Keratinocyte (primary cell): Measurements from ENCODE around the gene CHL1. TPM values are rescaled to one million over a fixed set of nuclear protein-coding genes. Genes with fewer than 3 reads are reported as not detected.

Experiments used
- DNase-seq: peaks from one replicate; pipeline ENCODE4 v3.0.0-alpha.2; 2011; ENCODE audit warnings: low read depth, missing footprints, low spot score
- FAIRE-seq: peaks from 2 replicates; lab custom pipeline; 2011; peaks lifted over from hg19 to GRCh38; lab: Jason Lieb, UNC
- H2AFZ ChIP-seq: 2 replicates; pipeline ENCODE4 v1.6.0; 2012; ENCODE audit warnings: low read length, control low read depth, inconsistent platforms; ENCODE audit not compliant: control insufficient read depth
- H3K27ac ChIP-seq: 2 replicates; pipeline ENCODE4 v1.5.1; 2011; ENCODE audit warnings: low read length; ENCODE audit not compliant: control insufficient read depth, insufficient read depth
- H3K27me3 ChIP-seq: 3 replicates; pipeline ENCODE4 v1.6.0; 2011; ENCODE audit warnings: low read length; ENCODE audit not compliant: control insufficient read depth, insufficient read depth; ENCODE audit errors: extremely low read depth
- H3K36me3 ChIP-seq, 2 experiments: 2 replicates in 1 of 2; 3 replicates in 1 of 2; pipeline ENCODE4 v1.5.1; 2011; ENCODE audit warnings: low read length in 2 of 2, mild to moderate bottlenecking in 1 of 2; ENCODE audit not compliant: control insufficient read depth in 2 of 2, insufficient read depth in 2 of 2; ENCODE audit errors: extremely low read depth in 1 of 2
- H3K4me1 ChIP-seq: 3 replicates; pipeline ENCODE4 v1.5.1; 2011; ENCODE audit warnings: low read length; ENCODE audit not compliant: control insufficient read depth, insufficient read depth; ENCODE audit errors: extremely low read depth
- H3K4me2 ChIP-seq: 3 replicates; pipeline ENCODE4 v1.6.0; 2011; ENCODE audit warnings: low read depth, low read length; ENCODE audit not compliant: control insufficient read depth, insufficient read depth; ENCODE audit errors: extremely low read depth
- H3K4me3 ChIP-seq, 3 experiments: fragments of 200-600 bp in 1 of 3; sonication (generic) in 1 of 3; 2 replicates in 2 of 3; 3 replicates in 1 of 3; pipeline ENCODE4 v1.5.1; 2011 to 2016; ENCODE audit warnings: low read length in 3 of 3, mild to moderate bottlenecking in 3 of 3, control low read depth in 2 of 3, inconsistent platforms in 1 of 3, low read depth in 1 of 3, mixed read lengths in 1 of 3, mixed run types in 1 of 3, moderate library complexity in 1 of 3; ENCODE audit not compliant: control insufficient read depth in 2 of 3, insufficient read depth in 2 of 3; ENCODE audit errors: extremely low read depth in 1 of 3
- H3K79me2 ChIP-seq: 2 replicates; pipeline ENCODE4 v1.6.0; 2012; ENCODE audit warnings: low read length; ENCODE audit not compliant: control insufficient read depth, insufficient read depth
- H3K9ac ChIP-seq: 3 replicates; pipeline ENCODE4 v1.6.0; 2011; ENCODE audit warnings: low read length; ENCODE audit not compliant: control insufficient read depth, insufficient read depth; ENCODE audit errors: extremely low read depth
- H3K9me1 ChIP-seq: 3 replicates; pipeline ENCODE4 v1.6.0; 2011; ENCODE audit warnings: low read length; ENCODE audit not compliant: control insufficient read depth, insufficient read depth; ENCODE audit errors: extremely low read depth
- H3K9me3 ChIP-seq: 2 replicates; pipeline ENCODE4 v1.5.1; 2012; ENCODE audit warnings: low read depth, low read length; ENCODE audit not compliant: control insufficient read depth
- H4K20me1 ChIP-seq: 3 replicates; pipeline ENCODE4 v1.6.0; 2011; ENCODE audit warnings: low read length; ENCODE audit not compliant: control insufficient read depth, insufficient read depth; ENCODE audit errors: extremely low read depth
- CTCF ChIP-seq, 3 experiments: IDR thresholded peaks in 1 of 3; conservative IDR thresholded peaks in 1 of 3; optimal IDR thresholded peaks in 1 of 3; 2 replicates in 2 of 3; 3 replicates in 1 of 3; pipeline versions ENCODE3 to v1.5.1; 2011; ENCODE audit warnings: low read length in 3 of 3, mild to moderate bottlenecking in 3 of 3, moderate library complexity in 2 of 3, control low read depth in 1 of 3, inconsistent platforms in 1 of 3; ENCODE audit not compliant: insufficient read depth in 2 of 3; ENCODE audit errors: extremely low read depth in 1 of 3
- EZH2 ChIP-seq: IDR thresholded peaks from one replicate; pipeline ENCODE4 v1.6.1; 2012; ENCODE audit warnings: inconsistent platforms, mild to moderate bottlenecking, low read length, moderate library complexity
- dilution Hi-C: fragments of 300-500 bp; cut with MboI; formaldehyde crosslinking; loops from one replicate; pipeline ENCODE4 v1.7.0; 2020; ENCODE audit warnings: low sequenced_read_pairs; ENCODE audit not compliant: extremely low pct_ligation_motif_present
- polyA plus RNA-seq, 5 experiments: library from polyadenylated mRNA; depleted of rRNA in 3 of 5; stranded (reverse) in 3 of 5; stranded (forward) in 1 of 5; unstranded in 1 of 5; fragments of >200 nt; gene quantifications; 1 replicate in 1 of 5; 2 replicates in 3 of 5; 3 replicates in 1 of 5; pipeline versions ENCODE4 v1.2.1 to v1.2.3, GENCODE V29; 2011 to 2012; ENCODE audit warnings: missing spikeins in 2 of 5, low read depth in 1 of 5, low replicate concordance in 1 of 5

Gene CHL1
- polyA plus RNA-seq, 1 donor (not counting 4 experiments of a cell fraction or from before 2014, with no cell fraction given): 0.04 TPM

- H3K9ac ChIP-seq: no peak overlapping the region
- no peak for FAIRE-seq
- H3K27me3 ChIP-seq: no peaks in the 10 kb centered on the region
- no peaks in the 10 kb centered on the region for H3K36me3 ChIP-seq
- H3K4me2 ChIP-seq: no peak overlapping the region
- no peak overlapping the region for H3K27ac ChIP-seq
- H3K9me3 ChIP-seq: no peaks in the 10 kb centered on the region
- no peak for DNase-seq
- H3K4me1 ChIP-seq: no peaks in the 10 kb centered on the region
- H4K20me1 ChIP-seq: no peaks in the 10 kb centered on the region
- no peaks in the 10 kb centered on the region for H3K79me2 ChIP-seq
- H3K9me1 ChIP-seq: no peaks in the 10 kb centered on the region
- TF ChIP-seq EZH2: no peak
- no peak for TF ChIP-seq CTCF (optimal IDR thresholded peaks at IDR 0.05 in 1 of 3, IDR thresholded peaks at IDR 0.05 in 1 of 3, conservative IDR thresholded peaks at IDR 0.05 in 1 of 3; ENCODE audit: extremely low read depth in 1 of 3, insufficient read depth in 2 of 3, low read length in 3 of 3)
- dilution Hi-C loops: no loop called here
- no peak overlapping the region for H2AFZ ChIP-seq
- no peak overlapping the region for H3K4me3 ChIP-seq
Observed at GRCh38 chr3:324423-324822, 127.9 kb downstream of the CHL1 start.

GRCh38 chr3:325495-325894, 128.9 kb downstream of the CHL1 start:
- H3K79me2 ChIP-seq: no peaks in the 10 kb centered on the region
- H3K9me1 ChIP-seq: no peaks in the 10 kb centered on the region
- H3K27me3 ChIP-seq: no peaks in the 10 kb centered on the region
- no peak overlapping the region for H3K27ac ChIP-seq
- no peaks in the 10 kb centered on the region for H3K9me3 ChIP-seq
- no peak for FAIRE-seq
- no peak overlapping the region for H2AFZ ChIP-seq
- no peak for DNase-seq
- no peaks in the 10 kb centered on the region for H4K20me1 ChIP-seq
- no peak overlapping the region for H3K4me2 ChIP-seq
- H3K4me3 ChIP-seq: no peak overlapping the region
- TF ChIP-seq CTCF (optimal IDR thresholded peaks at IDR 0.05 in 1 of 3, IDR thresholded peaks at IDR 0.05 in 1 of 3, conservative IDR thresholded peaks at IDR 0.05 in 1 of 3; ENCODE audit: extremely low read depth in 1 of 3, insufficient read depth in 2 of 3, low read length in 3 of 3): no peak
- dilution Hi-C loops: no loop called here
- H3K36me3 ChIP-seq: no peaks in the 10 kb centered on the region
- H3K4me1 ChIP-seq: no peaks in the 10 kb centered on the region
- H3K9ac ChIP-seq: no peak overlapping the region
